Caco-2 (cell line): Measurements from ENCODE around the gene SORL1. TPM values are rescaled to one million over a fixed set of nuclear protein-coding genes. Genes with fewer than 3 reads are reported as not detected.

Source experiments
- BruUV-seq: library from RNA; stranded (reverse); fragments of 400-500 nt; replicated peaks from 2 replicates; lab custom pipeline; 2021; lab: Mats Ljungman, UMichigan
- CTCF ChIA-PET: fragments of 300-600 bp; sonication (Branson Sonifier 250); formaldehyde crosslinking; loops from one replicate; lab custom pipeline; 2022; ENCODE audit warnings: antibody characterized with exemption; lab: Charles Lee
- POLR2A ChIA-PET: fragments of 300-600 bp; sonication (Branson Sonifier 250); formaldehyde crosslinking; loops from one replicate; lab custom pipeline; 2022; ENCODE audit warnings: antibody characterized with exemption; lab: Charles Lee
- DNase-seq, 2 experiments: peaks; one replicate each; pipeline versions ENCODE4 v3.0.0 to v3.0.0-alpha.2; 2020 to 2022
- H3K27me3 ChIP-seq: replicated peaks from 2 replicates; pipeline ENCODE4 v1.6.0; 2011; ENCODE audit warnings: low read length; ENCODE audit not compliant: control insufficient read depth, insufficient read depth
- H3K36me3 ChIP-seq: 2 replicates; pipeline ENCODE4 v1.5.1; 2011; ENCODE audit warnings: low read length; ENCODE audit not compliant: control insufficient read depth, insufficient read depth
- H3K4me1 ChIP-seq: fragments of 250-450 bp; sonication (Bioruptor Pico); 2 replicates; pipeline ENCODE4 v1.5.1; 2020; ENCODE audit warnings: mild to moderate bottlenecking
- H3K4me3 ChIP-seq: 2 replicates; pipeline ENCODE4 v1.5.1; 2011; ENCODE audit warnings: low read depth, mild to moderate bottlenecking, control low read depth, low read length
- H3K9me3 ChIP-seq: fragments of 250-450 bp; sonication (Bioruptor Pico); 2 replicates; pipeline ENCODE4 v1.5.1; 2020; ENCODE audit warnings: mild to moderate bottlenecking, moderate library complexity
- H3K27ac Mint-ChIP-seq: one replicate; pipeline ENCODE4 v1.8.0; 2022; ENCODE audit warnings: mixed read lengths; ENCODE audit not compliant: unreplicated experiment
- H3K27me3 Mint-ChIP-seq: one replicate; pipeline ENCODE4 v1.8.0; 2022; ENCODE audit warnings: mixed read lengths; ENCODE audit not compliant: insufficient read depth, unreplicated experiment
- H3K36me3 Mint-ChIP-seq: one replicate; pipeline ENCODE4 v1.8.0; 2022; ENCODE audit warnings: mild to moderate bottlenecking, mixed read lengths; ENCODE audit not compliant: insufficient read depth, unreplicated experiment
- H3K4me1 Mint-ChIP-seq: one replicate; pipeline ENCODE4 v1.8.0; 2022; ENCODE audit warnings: low read depth, mixed read lengths; ENCODE audit not compliant: unreplicated experiment
- H3K4me3 Mint-ChIP-seq: one replicate; pipeline ENCODE4 v1.8.0; 2022; ENCODE audit warnings: mild to moderate bottlenecking, moderate library complexity, mixed read lengths; ENCODE audit not compliant: unreplicated experiment
- H3K9me3 Mint-ChIP-seq: one replicate; pipeline ENCODE4 v1.8.0; 2022; ENCODE audit warnings: mixed read lengths; ENCODE audit not compliant: unreplicated experiment
- CTCF ChIP-seq, 2 experiments: fragments of 200-600 bp in 1 of 2; IDR thresholded peaks; 1 replicate in 1 of 2; 2 replicates in 1 of 2; pipeline versions ENCODE4 v1.5.1 to v1.8.0; 2011 to 2022; ENCODE audit warnings: antibody characterized with exemption in 1 of 2, control low read depth in 1 of 2, inconsistent platforms in 1 of 2, low read depth in 1 of 2, low read length in 1 of 2, mild to moderate bottlenecking in 1 of 2, moderate library complexity in 1 of 2; ENCODE audit not compliant: insufficient read depth in 1 of 2, severe bottlenecking in 1 of 2, unreplicated experiment in 1 of 2
- intact Hi-C: fragments of 100-400 bp; cut with micrococcal nuclease; formaldehyde crosslinking; loops from one replicate; pipeline ENCODE4 v1.10.0; 2022; ENCODE audit not compliant: unreplicated experiment
- total RNA-seq: library from RNA; stranded (reverse); gene quantifications from 2 replicates; pipeline ENCODE4 v1.2.3, GENCODE V29; 2022

SORL1 gene
- total RNA-seq, 1 experiment from 2014 or later: 26.3 TPM

- H3K9me3 ChIP-seq: no peaks in the 10 kb centered on the region
- no peak for DNase-seq
- no peak for TF ChIP-seq CTCF (IDR thresholded peaks at IDR 0.05; ENCODE audit: insufficient read depth in 1 of 2, low read depth in 1 of 2, low read length in 1 of 2, severe bottlenecking in 1 of 2, unreplicated experiment in 1 of 2)
- ChIA-PET CTCF (no interaction called here), POLR2A (no interaction called here)
- H3K27me3 ChIP-seq: no peaks in the 10 kb centered on the region
- peaks cover 7% of the 10 kb centered on the region; the same call in 1 of the 2 replicates for H3K36me3 ChIP-seq
- no peak overlapping the region for H3K27ac Mint-ChIP-seq
- H3K9me3 Mint-ChIP-seq: no peaks in the 10 kb centered on the region
- H3K4me3 Mint-ChIP-seq: no peak overlapping the region
- intact Hi-C loops: no loop called here
- peaks cover 31% of the 10 kb centered on the region for H3K4me1 Mint-ChIP-seq
- no peak overlapping the region for H3K4me3 ChIP-seq
- H3K27me3 Mint-ChIP-seq: no peaks in the 10 kb centered on the region
- no TSS peak for BruUV-seq
- peaks cover 15% of the 10 kb centered on the region for H3K4me1 ChIP-seq
- H3K36me3 Mint-ChIP-seq: peaks cover 22% of the 10 kb centered on the region
Observed at GRCh38 chr11:121554552-121554951, 102.4 kb downstream of the SORL1 start.

GRCh38 chr11:121555121-121555520 lies 103.0 kb downstream of the SORL1 start:
- Mint-ChIP-seq H3K4me1 (peaks cover 36% of the 10 kb centered on the region), H3K36me3 (peaks cover 26% of the 10 kb centered on the region), H3K9me3 (no peaks in the 10 kb centered on the region), H3K27ac (no peak overlapping the region), H3K27me3 (no peaks in the 10 kb centered on the region), H3K4me3 (no peak overlapping the region)
- POLR2A ChIA-PET: no interaction called here
- no peak for TF ChIP-seq CTCF (IDR thresholded peaks at IDR 0.05; ENCODE audit: insufficient read depth in 1 of 2, low read depth in 1 of 2, low read length in 1 of 2, severe bottlenecking in 1 of 2, unreplicated experiment in 1 of 2)
- CTCF ChIA-PET: no interaction called here
- DNase-seq: no peak
- Histone ChIP-seq H3K4me1 (peaks cover 21% of the 10 kb centered on the region), H3K9me3 (no peaks in the 10 kb centered on the region), H3K4me3 (no peak overlapping the region), H3K27me3 (no peaks in the 10 kb centered on the region), H3K36me3 (peaks cover 6% of the 10 kb centered on the region; the same call in 1 of the 2 replicates)
- no TSS peak for BruUV-seq
- intact Hi-C loops: no loop called here

- H3K9me3 Mint-ChIP-seq: no peaks in the 10 kb centered on the region
- no peaks in the 10 kb centered on the region for H3K9me3 ChIP-seq
- no peaks in the 10 kb centered on the region for H3K27me3 ChIP-seq
- H3K4me3 ChIP-seq: no peak overlapping the region
- ChIA-PET POLR2A (interaction anchor here (1.0 kb wide), 1 partner anchor 89 kb away, joined by 3 read pairs; no protein-coding TSS in a partner anchor), CTCF (no interaction called here)
- H3K27ac Mint-ChIP-seq: no peak overlapping the region
- BruUV-seq: no TSS peak
- no peak for TF ChIP-seq CTCF (IDR thresholded peaks at IDR 0.05; ENCODE audit: insufficient read depth in 1 of 2, low read depth in 1 of 2, low read length in 1 of 2, severe bottlenecking in 1 of 2, unreplicated experiment in 1 of 2)
- DNase-seq: no peak
- peaks cover 36% of the 10 kb centered on the region for H3K4me1 ChIP-seq
- peaks cover 18% of the 10 kb centered on the region for H3K36me3 Mint-ChIP-seq
- intact Hi-C loops: no loop called here
- no peaks in the 10 kb centered on the region for H3K27me3 Mint-ChIP-seq
- peaks cover 6% of the 10 kb centered on the region; the same call in 1 of the 2 replicates for H3K36me3 ChIP-seq
- peaks cover 48% of the 10 kb centered on the region for H3K4me1 Mint-ChIP-seq
- H3K4me3 Mint-ChIP-seq: no peak overlapping the region
Observed at GRCh38 chr11:121556937-121557336, 104.8 kb downstream of the SORL1 start.
